Endothelial cell (in vitro differentiated cells): ENCODE measurements around the gene DNMT3B. TPM values are rescaled to one million over a fixed set of nuclear protein-coding genes. Genes with fewer than 3 reads are reported as not detected.

Experiments
- DNase-seq: peaks from one replicate; pipeline ENCODE4 v3.0.0; 2021; ENCODE audit warnings: low spot score
- H3K27ac Mint-ChIP-seq: one replicate; pipeline ENCODE4 v1.8.0; 2021; ENCODE audit warnings: mixed read lengths, inconsistent platforms; ENCODE audit not compliant: unreplicated experiment
- H3K27me3 Mint-ChIP-seq: one replicate; pipeline ENCODE4 v1.8.0; 2021; ENCODE audit warnings: mild to moderate bottlenecking, moderate library complexity, mixed read lengths, inconsistent platforms; ENCODE audit not compliant: unreplicated experiment
- H3K36me3 Mint-ChIP-seq: one replicate; pipeline ENCODE4 v1.8.0; 2021; ENCODE audit warnings: mild to moderate bottlenecking, low read depth, mixed read lengths, inconsistent platforms; ENCODE audit not compliant: unreplicated experiment
- H3K4me1 Mint-ChIP-seq: one replicate; pipeline ENCODE4 v1.8.0; 2021; ENCODE audit warnings: mild to moderate bottlenecking, mixed read lengths, inconsistent platforms; ENCODE audit not compliant: unreplicated experiment
- H3K4me3 Mint-ChIP-seq: one replicate; pipeline ENCODE4 v1.8.0; 2021; ENCODE audit warnings: mild to moderate bottlenecking, mixed read lengths, inconsistent platforms; ENCODE audit not compliant: unreplicated experiment
- H3K9me3 Mint-ChIP-seq: one replicate; pipeline ENCODE4 v1.8.0; 2021; ENCODE audit warnings: mixed read lengths, inconsistent platforms; ENCODE audit not compliant: unreplicated experiment
- total RNA-seq: library from RNA; stranded (reverse); fragmentation: NEBNext Ultra II Directional; extraction: Animal tissue kit (Norgen Biotek cat#: 25700); gene quantifications from one replicate; pipeline ENCODE4 v1.2.1, GENCODE V29; 2021; ENCODE audit not compliant: unreplicated experiment
- TF ChIP-seq, protein P1 (sequence below): fragments of 200-600 bp; sonication (generic); IDR thresholded peaks from one replicate; pipeline ENCODE4 v1.5.0; 2021; ENCODE audit warnings: antibody characterized with exemption; ENCODE audit not compliant: unreplicated experiment

DNMT3B gene
- total RNA-seq, 1 donor from 2014 or later = 77.9 TPM

DNA sequence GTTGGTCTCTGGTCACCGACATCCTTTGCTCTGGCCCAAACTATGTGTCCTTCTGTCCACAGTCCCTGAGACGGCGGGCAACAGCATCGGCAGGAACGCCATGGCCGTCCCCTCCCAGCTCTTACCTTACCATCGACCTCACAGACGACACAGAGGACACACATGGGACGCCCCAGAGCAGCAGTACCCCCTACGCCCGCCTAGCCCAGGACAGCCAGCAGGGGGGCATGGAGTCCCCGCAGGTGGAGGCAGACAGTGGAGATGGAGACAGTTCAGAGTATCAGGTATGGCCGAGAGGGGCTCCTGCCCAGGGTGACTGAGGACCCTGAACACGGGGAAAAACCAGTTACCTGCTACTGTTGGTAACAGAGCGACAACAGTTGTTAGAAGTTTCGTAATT is 25.0 kb downstream of the DNMT3B start:
- H3K4me3 Mint-ChIP-seq = peak overlapping the region; percentile 77
- no peak for DNase-seq
- H3K4me1 Mint-ChIP-seq = peaks cover 21% of the 10 kb centered on the region
- peaks cover 1% of the 10 kb centered on the region for H3K27me3 Mint-ChIP-seq
- H3K27ac Mint-ChIP-seq = no peak overlapping the region
- TF ChIP-seq, protein P1, sequence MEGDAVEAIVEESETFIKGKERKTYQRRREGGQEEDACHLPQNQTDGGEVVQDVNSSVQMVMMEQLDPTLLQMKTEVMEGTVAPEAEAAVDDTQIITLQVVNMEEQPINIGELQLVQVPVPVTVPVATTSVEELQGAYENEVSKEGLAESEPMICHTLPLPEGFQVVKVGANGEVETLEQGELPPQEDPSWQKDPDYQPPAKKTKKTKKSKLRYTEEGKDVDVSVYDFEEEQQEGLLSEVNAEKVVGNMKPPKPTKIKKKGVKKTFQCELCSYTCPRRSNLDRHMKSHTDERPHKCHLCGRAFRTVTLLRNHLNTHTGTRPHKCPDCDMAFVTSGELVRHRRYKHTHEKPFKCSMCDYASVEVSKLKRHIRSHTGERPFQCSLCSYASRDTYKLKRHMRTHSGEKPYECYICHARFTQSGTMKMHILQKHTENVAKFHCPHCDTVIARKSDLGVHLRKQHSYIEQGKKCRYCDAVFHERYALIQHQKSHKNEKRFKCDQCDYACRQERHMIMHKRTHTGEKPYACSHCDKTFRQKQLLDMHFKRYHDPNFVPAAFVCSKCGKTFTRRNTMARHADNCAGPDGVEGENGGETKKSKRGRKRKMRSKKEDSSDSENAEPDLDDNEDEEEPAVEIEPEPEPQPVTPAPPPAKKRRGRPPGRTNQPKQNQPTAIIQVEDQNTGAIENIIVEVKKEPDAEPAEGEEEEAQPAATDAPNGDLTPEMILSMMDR = no peak
- H3K9me3 Mint-ChIP-seq = no peaks in the 10 kb centered on the region
- H3K36me3 Mint-ChIP-seq = peaks cover 46% of the 10 kb centered on the region

DNA sequence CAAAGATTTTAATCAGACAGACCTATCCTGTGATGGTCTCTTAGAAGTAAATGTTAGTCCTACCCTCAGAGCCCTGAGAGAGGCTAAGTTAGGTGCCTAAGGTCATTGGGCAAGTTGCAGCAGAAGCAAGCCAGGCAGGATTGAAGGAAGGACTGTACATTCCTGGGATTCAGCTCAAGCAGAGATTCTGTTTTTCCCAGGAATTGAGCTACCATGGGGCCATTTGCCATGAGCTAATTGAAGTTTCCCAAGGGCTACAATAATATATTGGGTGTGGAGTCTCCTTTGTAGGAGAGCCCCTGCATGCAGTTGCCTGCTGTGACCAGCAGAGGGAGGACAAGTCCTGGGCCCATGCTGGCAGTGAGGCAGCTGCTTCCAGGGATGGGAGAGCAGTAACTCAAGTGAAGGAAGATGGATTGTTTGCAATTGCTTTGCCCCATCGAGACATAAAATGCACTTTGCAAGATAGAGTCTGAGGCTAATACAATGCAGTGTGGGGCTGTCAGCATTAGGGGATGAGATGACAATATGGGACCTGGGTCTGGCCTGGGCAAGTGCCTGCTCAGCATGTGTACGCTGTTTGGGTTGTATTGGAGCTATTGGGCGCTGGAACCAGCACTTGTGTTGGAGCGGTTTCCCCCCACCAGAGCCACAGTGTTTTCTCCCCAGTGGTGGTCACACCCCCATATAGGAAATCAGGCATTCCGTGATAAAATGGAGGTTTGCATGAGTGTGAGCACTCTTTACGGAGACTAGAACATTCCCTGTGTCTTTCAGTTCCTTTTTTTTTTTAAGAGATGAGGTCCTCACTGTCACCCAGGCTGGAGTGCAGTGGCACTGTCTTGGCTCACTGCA is 27.9 kb downstream of the DNMT3B start:
- peaks cover 35% of the 10 kb centered on the region for H3K4me1 Mint-ChIP-seq
- H3K9me3 Mint-ChIP-seq = no peaks in the 10 kb centered on the region
- TF ChIP-seq, protein P1 = peak; percentile 99
- H3K36me3 Mint-ChIP-seq = peaks cover 43% of the 10 kb centered on the region
- H3K4me3 Mint-ChIP-seq = no peak overlapping the region
- peak; percentile 80 for DNase-seq
- no peak overlapping the region for H3K27ac Mint-ChIP-seq
- H3K27me3 Mint-ChIP-seq = peaks cover 1% of the 10 kb centered on the region

DNA sequence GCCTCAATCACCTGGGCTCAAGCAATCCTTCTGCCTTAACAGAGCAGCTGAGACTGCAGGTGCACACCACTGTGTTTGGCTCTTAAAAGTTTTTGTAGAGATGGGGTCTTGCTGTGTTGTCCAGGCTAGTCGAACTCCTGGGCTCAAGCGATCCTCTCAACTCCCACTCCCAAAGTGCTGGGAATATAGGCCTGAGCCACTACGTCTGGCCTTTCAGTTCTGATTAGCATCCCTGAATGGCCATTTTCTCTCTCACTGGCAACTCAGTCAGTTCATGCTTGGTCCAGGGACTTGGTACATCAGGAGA is 28.5 kb downstream of the DNMT3B start:
- Mint-ChIP-seq H3K4me1 (peaks cover 35% of the 10 kb centered on the region), H3K36me3 (peaks cover 40% of the 10 kb centered on the region)

DNA sequence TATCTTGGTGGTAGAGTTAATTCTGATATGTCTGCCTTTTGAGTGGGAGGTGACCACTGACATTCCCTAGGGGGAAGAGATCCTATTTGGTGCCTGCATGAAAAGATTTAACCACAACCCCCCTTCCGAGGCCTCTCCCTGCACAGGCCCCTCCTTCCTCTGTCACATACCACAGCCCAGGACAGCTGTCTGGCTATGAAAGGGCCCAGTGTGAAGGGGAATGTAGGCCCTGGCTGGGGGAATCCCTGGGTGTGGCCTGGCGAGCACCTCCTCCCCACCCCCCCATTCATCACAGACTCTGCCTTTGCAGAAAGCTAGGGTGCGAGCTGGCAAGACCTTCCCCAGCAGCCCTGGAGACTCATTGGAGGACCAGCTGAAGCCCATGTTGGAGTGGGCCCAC is 30.1 kb downstream of the DNMT3B start:
- DNase-seq = no peak
- Mint-ChIP-seq H3K27me3 (peaks cover 1% of the 10 kb centered on the region), H3K27ac (no peak overlapping the region), H3K4me1 (peaks cover 32% of the 10 kb centered on the region), H3K9me3 (no peaks in the 10 kb centered on the region), H3K36me3 (peaks cover 30% of the 10 kb centered on the region), H3K4me3 (no peak overlapping the region)
- TF ChIP-seq, protein P1 = no peak

More for the DNA sequence above, 28.5 kb downstream of the DNMT3B start:
- no peak for DNase-seq
- no peak overlapping the region for H3K27ac Mint-ChIP-seq
- H3K27me3 Mint-ChIP-seq = peaks cover 1% of the 10 kb centered on the region
- TF ChIP-seq, protein P1 = no peak
- no peaks in the 10 kb centered on the region for H3K9me3 Mint-ChIP-seq
- H3K4me3 Mint-ChIP-seq = no peak overlapping the region

DNA sequence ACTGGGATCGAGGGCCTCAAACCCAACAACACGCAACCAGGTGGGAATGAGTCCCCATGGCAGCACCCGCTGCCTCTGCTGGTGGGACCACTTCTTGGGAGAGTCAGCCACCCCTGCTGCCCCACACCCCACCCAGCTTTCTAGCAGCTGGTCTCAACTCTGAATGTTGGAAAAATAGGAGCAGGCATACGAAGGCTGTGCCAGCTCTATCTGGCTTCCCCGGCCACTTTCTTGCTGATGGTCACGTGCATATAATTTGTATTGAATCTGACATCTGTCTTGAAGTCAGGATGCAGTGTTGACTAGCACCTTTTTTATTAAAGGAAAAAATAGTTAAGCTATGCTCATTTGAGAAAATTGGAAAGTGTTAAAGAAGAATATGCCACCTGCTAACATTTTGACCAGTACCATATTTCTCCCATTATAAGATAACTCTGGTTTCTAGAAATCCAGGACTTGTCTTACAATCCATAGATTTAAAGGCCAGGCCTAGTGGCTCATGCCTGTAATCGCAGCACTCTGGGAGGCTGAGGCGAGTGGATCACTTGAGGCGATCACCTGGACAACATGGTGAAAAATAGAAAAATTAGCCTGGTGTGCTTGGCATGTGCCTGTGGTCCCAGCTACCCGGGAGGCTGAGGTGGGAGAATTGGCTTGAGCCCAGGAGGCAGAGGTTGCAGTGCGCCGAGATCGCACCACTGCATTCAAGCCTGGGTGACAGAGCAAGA is 30.7 kb downstream of the DNMT3B start:
- peak overlapping the region; percentile 67 for H3K27ac Mint-ChIP-seq
- H3K36me3 Mint-ChIP-seq = peaks cover 28% of the 10 kb centered on the region
- TF ChIP-seq, protein P1 = no peak
- H3K4me1 Mint-ChIP-seq = peaks cover 32% of the 10 kb centered on the region
- peaks cover under 1% of the 10 kb centered on the region for H3K27me3 Mint-ChIP-seq
- no peaks in the 10 kb centered on the region for H3K9me3 Mint-ChIP-seq
- no peak for DNase-seq
- H3K4me3 Mint-ChIP-seq = no peak overlapping the region
